ENCODE measurements around the gene MIX23.
A peak's percentile ranks its signal among the peaks of the same experiment; 100 is the strongest.
"Not testable (repeated sequence)": the region's sequence is repeated elsewhere in the genome, so short reads cannot be mapped to it uniquely, and the experiment has no call there.

MIX23 gene

DNA sequence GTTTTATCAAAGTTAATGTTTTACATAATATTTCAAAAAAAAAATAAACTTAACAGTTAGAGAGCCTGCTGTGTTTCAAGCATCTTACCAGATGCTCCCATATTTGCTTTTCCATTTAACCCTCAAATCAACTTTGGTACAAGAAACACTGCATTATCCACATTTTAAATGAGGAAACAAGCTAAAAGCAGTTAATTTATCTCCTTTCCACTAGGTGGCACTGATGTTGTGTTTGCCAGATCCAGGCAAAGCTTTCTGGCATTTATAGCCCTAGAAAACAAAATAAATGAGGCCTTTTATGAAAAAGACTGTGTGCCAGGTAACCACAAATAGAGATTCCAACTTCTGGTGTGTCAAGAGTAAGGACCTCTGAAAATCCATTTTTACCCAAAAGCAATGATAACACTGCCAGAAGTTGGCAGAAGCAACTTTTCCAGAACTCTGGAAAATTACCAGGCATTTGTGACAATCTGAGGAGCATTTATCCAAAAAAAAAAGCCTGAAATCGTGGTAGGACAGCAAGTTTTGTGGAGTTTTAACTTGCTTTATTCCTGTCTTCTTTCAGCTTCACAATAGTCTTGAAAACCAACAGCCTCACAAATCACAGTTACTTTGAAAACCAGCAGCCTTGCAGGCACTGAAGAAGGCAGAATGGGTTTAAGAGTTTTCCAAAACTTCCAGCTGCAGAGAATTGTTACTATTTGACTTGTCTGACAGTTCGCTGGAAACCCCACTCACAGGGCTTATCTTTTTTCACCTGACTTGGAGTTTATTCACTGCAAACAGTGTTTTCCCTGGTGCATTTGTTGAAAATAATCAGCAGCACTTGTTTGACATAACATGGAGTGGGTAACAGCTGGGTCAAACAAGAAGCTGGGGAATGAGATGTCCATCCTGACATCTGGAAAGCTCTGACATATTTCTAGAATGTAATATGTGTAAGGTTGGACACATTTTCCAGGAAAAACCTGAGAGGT lies 10.1 kb upstream of the MIX23 start:
- no peak for DNase-seq

DNA sequence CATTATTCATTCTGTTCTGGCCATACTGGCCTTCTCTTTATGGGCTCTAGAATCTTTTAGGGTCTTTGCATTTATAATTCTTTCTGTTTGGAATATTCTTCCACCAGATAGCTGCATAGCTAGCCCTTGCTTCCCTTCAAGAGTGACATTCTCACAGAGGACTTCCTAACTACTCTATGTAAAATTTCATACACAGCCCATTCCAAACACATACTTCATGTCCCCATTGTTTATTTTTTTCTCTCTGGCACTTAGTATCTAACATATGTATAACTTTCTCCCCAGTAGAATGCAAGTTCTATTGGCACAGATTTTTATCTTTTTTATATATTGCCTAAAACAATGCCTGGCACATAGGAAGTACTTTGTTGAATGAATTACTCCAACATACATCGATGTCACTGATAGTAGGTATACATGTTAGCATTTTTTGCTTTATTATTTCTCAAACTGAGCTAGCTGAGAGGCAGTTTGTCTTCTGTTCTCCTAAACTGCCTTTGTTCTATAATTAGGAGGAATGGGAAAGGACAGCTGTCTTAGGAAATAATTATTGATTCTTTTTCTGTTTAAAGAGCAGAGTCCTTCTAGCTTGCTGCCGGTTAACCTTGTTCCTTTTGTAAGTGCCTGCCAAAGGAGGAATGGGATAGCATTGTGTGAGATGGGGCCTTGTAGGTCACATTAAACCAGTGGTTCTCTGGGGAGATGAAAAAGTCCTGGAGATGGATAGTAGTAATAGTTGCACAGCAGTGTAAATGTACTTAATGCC lies 8.8 kb upstream of the MIX23 start:
- no peak for DNase-seq

DNA sequence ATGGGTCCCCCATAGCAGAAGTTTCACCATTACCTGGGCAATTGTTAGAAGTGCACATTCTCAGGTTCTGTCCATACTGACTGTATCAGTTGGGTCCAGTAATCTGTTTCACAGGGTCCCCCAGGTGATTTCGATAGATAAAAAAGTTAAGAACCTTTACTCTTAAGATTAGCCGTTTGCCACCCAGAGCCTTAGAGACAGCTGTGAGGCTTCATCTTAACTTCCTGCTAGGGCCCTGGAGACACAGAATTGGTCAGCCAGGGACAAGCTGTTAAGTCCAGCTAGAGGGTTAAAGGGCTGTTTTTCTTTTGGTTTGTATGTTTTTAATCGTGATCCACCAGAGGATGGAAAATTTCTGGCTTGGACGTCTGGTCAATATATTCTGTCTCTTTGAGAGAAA lies 7.6 kb upstream of the MIX23 start:
- no peak for DNase-seq

DNA sequence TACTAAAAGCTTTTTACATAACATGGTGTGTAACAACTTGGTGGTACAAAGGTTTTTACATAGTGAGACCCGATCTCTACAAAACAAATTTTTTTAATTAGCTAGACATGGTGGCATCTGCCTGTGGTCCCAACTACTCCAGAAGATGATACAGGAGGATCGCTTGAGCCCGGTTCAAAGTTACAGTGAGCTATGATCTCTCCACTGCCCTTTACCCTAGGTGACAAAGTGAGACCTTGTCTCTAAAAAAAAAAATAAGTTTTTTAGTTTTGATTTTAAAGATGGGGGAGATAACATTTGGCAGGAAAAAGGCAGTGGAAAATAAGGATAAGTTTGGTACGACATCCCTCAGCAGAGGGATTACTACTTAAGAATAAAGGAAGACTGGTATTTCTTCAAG lies 6.9 kb upstream of the MIX23 start:
- no peak for DNase-seq

DNA sequence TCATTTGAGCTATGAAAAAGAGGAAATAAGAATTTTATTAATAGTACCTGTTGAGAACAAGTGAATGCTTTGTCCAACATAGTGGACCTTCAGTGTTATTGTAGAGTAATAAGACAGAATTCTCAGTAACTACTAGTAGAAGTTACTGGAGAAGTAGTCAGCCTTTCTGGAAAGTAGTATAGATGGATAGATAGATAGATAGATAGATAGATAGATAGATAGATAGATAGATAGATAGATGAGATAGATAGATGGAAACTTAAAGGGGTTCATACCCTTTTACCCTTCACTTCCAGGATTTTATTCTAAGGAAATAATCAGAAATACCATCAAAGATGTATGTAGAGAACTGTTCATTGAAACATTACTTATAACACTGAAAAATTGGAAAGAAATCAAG lies 6.2 kb upstream of the MIX23 start:
- DNase-seq = no peak

DNA sequence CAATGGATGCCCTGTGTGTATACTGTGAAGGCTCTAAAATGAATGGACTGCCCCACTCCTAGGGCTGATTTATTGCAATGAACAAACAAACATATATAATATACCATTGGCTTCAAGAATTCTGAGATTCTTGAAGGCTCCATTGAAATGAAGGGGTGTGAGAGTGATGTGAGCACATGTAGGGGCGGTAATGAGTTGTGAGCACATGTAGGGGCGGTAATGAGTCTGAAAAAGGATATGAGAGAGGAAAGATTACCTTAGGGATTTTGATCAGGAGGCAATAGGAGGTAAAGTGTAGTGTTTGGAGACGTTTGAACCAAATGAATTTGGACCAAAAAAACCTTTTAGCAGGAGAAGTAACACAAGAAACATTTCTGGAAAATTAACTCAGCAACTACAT lies 4.7 kb upstream of the MIX23 start:
- DNase-seq = no peak

DNA sequence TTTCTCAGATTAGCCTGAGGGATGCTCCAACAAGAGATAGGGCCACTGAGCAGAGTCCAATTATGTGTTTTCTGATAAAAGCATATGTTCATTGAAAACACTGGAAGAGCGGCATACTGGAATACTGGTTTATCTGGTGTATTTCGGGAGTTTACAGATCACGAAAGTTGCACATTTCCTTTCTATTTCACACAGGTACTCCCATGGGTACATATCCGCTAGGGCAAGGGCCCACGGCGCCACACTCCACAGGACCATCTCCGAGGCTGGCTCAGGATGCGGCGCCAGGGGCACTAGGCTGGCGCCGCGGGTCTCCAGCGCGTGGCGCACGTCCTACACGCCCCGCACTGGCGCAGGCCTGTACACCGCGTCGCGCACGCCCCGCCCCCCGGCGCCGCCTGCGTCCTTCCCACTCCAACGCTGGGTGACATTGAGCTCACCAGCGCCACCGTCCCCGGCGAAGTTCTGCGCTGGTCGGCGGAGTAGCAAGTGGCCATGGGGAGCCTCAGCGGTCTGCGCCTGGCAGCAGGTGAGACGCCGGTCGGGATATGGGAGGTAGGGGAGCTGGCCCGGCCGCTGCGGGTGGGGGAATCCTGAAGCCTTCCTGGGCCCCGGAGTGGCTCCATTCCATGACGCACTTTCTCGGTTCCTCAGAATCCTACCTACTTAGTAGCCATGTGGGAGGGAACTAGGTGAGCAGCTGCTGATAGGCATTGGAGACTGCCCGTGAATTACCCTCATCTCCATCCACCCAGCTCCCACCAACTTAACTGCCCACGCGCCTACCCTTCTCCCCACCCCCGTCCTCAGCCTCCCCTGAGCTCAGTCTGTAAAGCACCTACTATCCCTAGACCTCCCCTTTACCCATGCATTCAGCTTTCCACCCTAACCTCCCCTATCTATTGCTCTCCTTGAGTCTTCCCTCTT lies 1.0 kb upstream of the MIX23 start, which contains the start of gene FAM162A:
FAM162A (plus strand) TSS at position 412 of the 927 bp plus-strand sequence; CDS start at position 496, 84 bp downstream.
- peak; percentile 85 for DNase-seq

DNA sequence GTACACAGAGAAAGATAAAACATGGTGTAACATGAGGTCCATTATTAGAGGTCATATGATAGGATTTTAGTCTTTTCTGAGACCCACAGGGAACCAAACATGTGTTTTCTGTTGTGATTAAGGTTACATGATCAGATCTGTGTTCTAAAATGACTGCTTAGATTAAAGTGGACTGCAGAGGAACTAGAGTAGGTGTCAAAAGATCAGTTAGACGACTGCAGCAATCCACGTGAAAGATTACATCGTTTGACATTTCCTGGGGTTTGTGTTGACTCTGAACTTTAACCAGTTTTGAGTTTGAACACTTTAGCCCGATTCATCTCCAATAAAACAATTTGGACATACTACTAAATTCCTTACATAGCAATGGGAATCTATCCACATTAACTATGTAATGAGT lies 5.1 kb downstream of the MIX23 start:
- DNase-seq = no peak

DNA sequence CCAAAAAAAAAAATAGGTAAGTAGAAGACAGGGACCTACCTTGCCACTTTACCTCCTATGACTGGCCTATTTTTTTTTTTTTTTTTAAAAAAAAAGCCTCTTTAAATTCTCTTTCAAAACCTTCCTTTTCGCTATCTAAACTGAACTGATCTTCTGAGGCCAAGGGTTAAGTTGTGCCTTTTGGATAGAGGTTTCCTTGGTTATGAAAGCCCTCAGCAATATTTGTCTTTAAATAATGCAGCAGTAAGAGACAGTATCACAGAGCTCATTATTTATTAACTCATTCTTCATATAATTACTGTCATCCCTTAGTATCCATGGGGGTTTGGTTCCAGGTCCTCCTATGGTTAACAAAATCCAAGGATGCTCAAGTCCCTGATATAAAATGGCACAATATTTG lies 9.0 kb downstream of the MIX23 start:
- no peak for DNase-seq

DNA sequence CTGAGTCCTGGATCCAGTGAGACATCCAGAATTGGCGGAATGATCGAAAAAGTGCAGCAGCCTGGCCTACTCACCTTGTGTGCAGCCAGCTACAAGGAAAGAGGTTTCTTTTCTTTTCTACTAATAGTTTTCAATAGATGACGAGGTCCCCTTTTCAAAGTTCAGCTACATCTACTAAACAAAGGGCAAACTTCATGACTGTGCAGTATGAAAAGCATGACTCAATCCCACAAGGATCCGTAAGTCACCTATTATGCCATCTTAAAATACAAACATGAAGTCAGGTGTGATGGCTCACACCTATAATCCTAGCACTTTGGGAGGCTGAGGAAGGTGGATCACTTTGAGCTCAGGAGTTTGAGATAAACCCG lies 16.7 kb downstream of the MIX23 start:
- DNase-seq = no peak

DNA sequence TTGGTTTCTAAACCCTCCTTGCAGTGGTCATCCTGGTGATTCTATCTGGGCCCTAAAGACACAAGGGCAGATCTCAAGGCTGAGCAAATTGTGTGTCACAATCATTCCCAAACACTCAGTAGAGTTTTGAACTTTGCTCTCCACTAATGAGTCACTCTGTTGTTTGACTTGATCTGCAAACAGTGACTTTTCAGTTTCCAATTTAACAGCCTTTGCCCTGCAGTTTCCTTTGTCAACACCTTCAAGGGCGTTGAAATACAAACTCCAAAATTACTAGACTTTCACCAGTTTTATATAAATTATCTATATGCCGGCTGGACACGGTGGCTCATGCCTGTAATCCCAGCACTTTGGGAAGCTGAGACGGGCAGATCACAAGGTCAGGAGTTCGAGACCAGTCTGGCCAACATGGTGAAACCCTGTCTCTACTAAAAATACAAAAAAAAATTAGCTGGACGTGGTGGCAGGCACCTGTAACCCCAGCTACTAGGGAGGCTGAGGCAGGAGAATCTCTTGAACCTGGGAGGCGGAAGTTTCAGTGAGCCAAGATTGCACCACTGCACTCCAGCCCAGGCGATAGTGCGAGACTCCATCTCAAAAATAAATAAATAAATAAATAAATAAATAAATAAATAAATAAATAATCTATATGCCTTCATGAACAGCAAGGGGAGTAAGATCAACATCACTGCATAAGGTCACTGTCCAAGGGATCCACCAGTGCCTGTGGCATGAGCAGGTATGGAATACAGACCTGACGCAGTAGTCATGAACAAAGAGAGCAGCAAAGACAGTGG lies 17.3 kb downstream of the MIX23 start:
- not testable (repeated sequence) for DNase-seq

DNA sequence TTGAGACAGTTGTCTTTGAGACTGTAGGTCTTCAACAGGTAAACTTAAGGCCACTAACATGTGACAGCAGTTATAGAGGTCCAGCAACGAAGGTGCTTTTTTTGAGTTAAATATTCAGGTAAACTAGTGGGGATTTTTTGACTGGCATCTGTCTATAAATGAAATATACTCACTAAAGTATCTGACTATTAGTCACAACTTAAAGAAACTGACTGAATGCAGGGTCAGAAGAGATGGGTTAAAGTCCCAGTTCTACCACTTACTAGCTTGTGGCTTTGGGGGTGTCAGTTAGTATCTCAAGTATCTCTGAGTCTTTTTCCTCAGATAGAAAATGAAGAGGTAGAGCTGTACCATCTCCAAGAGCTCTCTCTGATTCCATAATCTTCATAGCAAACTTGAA lies 18.0 kb downstream of the MIX23 start:
- no peak for DNase-seq

DNA sequence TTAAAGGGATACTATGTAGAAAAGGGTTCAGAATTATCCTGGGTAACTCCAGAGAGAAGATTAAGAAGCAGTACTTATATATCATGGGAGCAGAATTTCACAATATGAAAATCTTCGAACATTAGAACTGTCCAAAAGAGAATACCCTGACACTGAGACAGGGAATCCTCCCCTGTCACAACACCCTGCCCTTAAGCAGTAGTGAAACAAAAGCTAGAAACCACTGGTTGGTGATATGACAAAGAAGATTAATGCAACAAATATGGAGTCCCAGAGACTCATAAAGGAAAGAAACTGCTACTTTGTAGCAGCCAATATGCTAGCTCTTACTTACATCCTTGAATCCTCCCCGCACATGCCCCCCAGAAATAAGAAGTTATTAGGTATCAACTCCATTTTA lies 18.5 kb downstream of the MIX23 start:
- DNase-seq = no peak

DNA sequence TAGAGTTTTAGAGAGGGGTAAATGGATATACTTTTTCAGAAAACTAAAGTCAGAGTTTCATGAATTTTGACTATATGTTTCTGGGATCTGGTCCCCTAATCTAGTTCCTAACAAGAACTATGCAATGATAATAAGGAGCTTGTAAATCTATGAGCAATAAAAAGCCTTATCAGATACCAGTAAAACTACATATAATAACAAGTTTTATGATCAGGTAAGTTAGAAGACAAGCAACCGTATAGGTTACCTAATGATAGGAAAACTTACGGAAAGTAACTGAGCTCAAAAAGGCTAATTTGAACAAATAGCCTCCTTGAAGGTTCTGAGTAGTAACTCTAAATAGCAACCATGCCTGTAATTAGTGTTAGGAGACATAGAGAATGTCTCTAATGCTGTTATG lies 21.0 kb downstream of the MIX23 start:
- no peak for DNase-seq

DNA sequence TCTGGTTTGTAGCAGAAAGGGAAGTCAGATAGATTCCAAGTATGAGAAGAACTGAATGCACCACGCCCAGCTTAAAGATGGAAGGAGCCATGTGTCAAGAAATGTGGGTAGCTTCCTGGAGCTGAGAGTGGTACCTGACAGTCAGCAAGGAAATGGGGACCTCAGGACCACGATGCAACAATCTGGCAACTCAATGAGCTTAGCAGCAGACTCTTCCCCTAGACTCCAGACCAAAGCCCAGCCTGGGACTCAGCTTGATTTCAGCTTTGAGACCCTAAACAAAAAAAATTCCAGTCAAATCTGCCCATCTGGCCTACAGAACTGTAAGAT lies 24.4 kb downstream of the MIX23 start:
- no peak for DNase-seq

DNA sequence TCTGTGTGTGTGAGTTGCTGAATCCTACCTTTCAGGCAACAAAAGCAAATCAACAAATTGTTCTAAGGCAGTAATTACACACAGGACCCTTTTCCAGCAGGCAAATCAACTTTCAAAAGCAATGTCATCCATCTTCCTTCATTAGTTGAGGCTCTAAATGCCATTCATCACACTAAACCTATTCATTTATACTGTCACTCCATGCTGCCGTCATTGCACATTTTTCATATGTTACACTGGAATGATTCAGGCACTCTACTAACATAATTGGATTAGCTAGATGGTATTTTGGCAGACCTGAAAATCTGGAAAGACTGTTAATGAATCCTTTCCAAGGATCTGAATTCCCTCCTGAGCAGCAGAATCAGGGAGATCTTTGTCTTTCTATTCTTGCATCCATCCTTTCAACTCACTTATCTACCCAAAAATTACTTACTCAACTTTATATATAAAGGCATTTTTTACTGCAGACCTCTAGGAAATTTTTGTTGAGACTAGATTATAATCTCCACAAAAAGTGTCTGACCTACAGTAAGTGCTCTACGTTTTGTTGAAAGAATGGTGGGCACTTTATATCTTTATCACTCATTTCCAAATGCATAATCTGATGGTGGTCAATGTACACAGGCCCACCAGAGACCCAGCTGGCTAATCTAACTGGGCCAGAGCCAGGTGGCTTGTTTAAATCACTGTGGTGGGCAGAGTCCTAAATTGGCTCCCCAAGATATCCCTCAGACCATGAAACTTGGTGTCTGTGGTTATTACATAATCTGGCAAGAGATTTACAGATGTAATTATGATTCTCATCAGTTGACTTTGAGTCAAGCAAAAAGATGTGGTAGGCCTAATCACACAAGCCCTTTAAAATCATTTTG lies 25.0 kb downstream of the MIX23 start:
- DNase-seq = no peak

DNA sequence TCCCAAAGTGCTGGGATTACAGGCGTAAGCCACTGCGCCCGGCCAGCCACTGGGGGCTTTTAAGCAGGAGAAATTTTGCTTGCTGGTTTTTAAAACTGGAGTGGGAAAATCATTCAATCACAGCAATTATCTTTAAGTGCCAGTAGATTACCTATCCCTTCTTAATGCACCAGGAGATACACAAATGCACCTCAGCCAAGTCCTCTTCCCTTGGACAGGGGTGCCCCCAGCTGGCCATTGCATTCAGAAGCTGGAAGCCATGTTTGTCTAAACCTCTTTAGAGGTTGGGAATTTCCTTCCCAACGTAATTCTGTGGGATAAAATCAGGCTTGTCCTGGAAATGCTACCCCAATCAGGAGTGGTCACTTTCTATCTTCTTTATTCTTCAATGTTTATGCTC lies 26.6 kb downstream of the MIX23 start:
- DNase-seq = no peak

DNA sequence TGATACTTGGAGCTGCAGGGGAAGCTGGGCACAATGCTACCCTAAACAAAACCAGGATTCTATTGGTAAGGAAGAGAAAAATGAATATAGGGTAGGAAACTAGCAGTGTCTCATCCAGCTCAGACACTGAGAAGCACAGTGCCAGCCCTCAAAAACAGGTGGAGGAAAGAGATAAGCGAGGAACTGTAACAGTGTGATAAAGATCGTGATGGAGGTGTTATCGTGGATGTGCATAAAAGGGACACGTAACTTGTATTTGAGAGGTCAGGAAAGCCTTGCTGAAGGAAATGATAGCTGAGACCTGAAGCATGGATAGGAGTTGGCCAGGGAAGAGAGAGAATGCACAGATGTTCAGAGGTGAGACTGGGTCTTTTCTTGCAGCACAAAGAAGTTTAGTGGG lies 27.4 kb downstream of the MIX23 start:
- DNase-seq = no peak

DNA sequence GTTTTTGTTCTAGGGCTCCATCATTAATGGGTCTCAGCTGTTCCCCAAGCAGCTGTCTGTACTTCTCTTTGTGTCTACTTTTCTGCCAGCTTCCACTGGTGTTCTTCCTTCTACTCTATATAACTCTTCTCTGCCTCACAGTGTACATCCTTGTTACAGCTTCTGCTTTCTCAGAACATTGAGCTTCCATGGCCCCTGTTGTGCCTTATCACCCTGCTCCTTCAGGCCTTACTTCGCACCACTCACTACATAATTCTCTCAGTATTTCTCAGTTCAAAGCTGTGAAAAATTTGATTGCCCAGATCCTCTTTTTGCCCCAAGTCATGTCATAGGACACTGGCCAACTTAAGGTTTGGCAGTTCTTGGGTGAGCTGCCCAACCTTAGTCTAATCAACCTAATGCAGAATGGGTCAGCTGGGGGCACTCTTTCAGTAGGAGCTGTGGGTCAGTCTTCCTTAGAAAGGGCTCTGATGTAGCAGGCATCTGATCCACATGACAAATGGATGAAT lies 29.1 kb downstream of the MIX23 start:
- no peak for DNase-seq

DNA sequence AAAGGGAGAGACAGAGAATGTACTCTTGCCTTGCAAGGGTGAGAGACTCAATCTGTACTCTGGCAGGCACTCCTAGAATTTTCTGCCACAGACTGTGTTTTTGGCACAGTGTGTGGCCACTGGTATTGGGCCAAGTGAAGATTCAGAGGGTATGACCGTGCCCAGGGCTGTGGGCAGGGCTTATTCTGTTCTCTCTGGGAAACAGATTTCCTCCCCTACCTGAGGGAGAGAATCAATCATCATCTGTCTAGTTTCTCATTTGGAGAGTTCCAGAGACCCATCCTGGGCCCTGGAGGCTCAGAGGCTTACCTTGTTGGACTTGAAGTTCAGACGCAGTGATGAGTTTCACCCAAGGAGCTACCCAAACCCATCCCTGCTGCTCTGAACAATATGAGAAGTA lies 29.8 kb downstream of the MIX23 start:
- no peak for DNase-seq

DNA sequence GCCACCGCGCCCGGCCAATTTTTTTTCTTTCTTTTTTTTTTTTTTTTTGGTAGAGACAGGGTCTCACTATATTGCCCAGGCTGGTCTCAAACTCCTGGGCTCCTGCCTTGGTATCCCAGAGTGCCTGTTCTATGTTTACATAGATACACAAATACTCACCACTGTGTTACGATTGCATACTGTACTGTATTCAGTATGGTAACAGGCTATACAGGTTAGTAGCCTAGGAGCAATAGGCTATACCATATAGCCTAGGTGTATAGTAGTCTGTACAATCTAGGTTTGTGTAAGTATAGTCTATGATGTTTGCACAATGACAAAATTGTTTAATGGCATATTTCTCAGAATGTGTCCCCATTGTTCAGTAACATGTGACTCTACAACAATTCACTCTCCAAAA lies 31.4 kb downstream of the MIX23 start:
- no peak for DNase-seq
